ENCODE measurements around the gene AP5Z1.

The AP5Z1 gene

GRCh38 chr7:4759211-4759610 lies 16.2 kb upstream of the AP5Z1 start:
- no peak for TF ChIP-seq CTCF (IDR thresholded peaks at IDR 0.05; ENCODE audit: low read depth, low read length)

DNA sequence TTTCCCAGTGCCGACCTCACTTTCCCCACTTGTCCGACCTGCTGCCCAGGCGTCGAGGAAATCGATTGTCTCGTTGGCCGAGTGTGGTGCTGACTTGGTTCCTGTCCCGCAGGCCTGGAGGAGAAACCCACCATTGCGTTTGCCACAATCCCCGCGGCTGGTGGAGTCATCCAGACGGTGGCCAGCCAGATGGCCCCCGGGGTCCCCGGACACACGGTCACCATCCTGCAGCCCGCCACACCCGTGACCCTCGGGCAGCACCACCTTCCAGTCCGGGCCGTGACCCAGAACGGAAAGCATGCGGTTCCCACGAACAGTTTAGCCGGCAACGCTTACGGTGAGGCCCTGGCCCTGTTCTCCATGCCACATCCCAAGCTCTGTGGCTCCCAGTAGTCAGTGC lies 14.5 kb upstream of the AP5Z1 start:
- TF ChIP-seq CTCF (IDR thresholded peaks at IDR 0.05; ENCODE audit: low read depth, low read length), result no peak
- no peak for DNase-seq (ENCODE audit: low read depth in 2 of 2)
- H3K4me3 ChIP-seq (replicated peaks in 1 of 2; ENCODE audit: low read depth in 2 of 2, low read length in 2 of 2), result no peak overlapping the region

More at GRCh38 chr7:4759211-4759610, 16.2 kb upstream of the AP5Z1 start:
- no peak overlapping the region for H3K4me3 ChIP-seq (replicated peaks in 1 of 2; ENCODE audit: low read depth in 2 of 2, low read length in 2 of 2)
- no peak for DNase-seq (ENCODE audit: low read depth in 2 of 2)

GRCh38 chr7:4762121-4763055 lies 13.0 kb upstream of the AP5Z1 start:
- TF ChIP-seq CTCF (IDR thresholded peaks at IDR 0.05; ENCODE audit: low read depth, low read length), result no peak
- no peak overlapping the region for H3K4me3 ChIP-seq (replicated peaks in 1 of 2; ENCODE audit: low read depth in 2 of 2, low read length in 2 of 2)
- DNase-seq (ENCODE audit: low read depth in 2 of 2), result no peak

DNA sequence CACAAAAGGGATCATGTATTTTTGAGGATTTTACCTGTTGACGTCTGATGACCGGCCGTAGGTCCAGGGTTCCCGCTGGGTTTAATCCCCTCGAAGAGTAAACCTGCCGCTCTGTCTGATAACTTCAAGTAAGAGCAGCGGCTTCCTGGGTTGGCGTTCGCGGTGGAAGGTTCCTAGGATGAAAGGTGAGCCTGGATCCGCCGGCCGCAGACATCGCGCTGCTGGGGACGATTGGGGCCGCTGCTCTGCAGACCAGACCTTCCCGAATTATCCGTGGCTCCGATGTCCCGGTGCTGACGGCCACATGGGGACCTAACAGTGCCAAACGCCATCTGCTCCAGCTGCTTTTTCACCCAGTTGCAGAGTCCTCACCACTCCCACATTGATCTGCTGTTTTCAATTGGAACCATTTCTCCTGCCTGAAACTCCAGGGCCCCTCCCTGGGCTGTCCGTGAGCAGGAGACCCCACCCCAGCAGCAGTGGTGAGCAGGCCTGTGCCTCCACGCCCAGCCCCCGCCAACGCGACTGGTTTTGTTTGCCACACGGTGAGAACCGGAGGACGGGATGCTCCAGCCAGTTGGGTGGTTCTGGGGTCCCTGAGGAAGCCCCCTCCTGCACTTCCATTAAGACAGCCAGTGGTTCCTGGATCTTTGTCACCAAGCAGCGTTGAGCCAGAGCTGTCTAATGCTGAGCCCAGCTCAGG lies 12.2 kb upstream of the AP5Z1 start:
- no peak for TF ChIP-seq CTCF (IDR thresholded peaks at IDR 0.05; ENCODE audit: low read depth, low read length)
- no peak for DNase-seq (ENCODE audit: low read depth in 2 of 2)
- no peak overlapping the region for H3K4me3 ChIP-seq (replicated peaks in 1 of 2; ENCODE audit: low read depth in 2 of 2, low read length in 2 of 2)

DNA sequence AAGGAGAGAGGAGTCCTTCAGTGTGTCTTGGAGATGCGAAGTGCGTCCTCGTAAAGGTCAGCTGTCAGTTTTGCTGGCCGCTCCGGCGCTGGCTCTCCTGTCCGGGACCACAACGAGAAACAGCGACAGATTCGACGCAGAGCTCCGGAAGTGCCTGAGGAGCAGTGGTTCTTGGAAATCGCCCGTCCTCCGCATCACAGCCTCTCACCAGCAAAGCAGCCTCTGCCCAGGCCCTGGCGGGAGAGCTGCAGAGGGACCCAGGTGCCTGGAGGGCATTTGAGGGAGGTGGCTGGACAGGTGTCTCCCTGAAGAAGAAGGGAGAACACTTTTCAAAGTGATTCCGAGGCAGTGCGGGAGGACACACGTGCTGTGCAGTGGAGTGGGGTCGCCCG lies 11.6 kb upstream of the AP5Z1 start:
- H3K4me3 ChIP-seq (replicated peaks in 1 of 2; ENCODE audit: low read depth in 2 of 2, low read length in 2 of 2), result no peak overlapping the region
- no peak for TF ChIP-seq CTCF (IDR thresholded peaks at IDR 0.05; ENCODE audit: low read depth, low read length)
- DNase-seq (ENCODE audit: low read depth in 2 of 2), result no peak

DNA sequence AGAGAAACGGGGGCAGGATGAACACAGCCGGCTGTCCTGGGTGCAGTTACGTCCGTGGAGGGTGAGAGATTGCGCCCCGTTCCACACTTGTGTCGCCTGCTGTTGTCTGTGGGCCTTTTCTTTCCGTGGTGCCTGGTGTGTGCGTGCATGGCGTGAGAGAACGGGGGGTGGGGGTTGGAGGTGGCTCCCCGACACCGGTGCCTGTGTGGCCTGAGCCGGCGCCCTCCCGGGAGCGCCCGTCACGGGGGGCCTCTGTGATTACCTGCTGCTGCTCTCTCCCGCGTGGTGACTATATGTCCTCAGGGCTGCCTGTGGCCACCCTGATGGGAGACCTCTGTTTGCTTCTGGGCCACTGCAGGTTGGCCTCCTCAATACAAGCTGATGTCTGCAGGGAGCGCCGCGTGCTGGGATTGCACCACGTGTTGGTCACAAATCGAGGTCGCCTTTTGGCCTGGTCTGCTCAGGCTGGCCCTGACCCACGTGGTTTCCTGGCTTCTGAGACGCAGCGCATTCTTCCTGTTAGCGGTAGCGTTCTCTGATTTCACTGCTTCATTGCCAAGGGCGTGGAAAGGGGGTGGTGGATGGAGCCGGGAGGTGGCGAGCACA lies 10.9 kb upstream of the AP5Z1 start:
- TF ChIP-seq CTCF (IDR thresholded peaks at IDR 0.05; ENCODE audit: low read depth, low read length), result no peak
- DNase-seq (ENCODE audit: low read depth in 2 of 2), result no peak
- no peak overlapping the region for H3K4me3 ChIP-seq (replicated peaks in 1 of 2; ENCODE audit: low read depth in 2 of 2, low read length in 2 of 2)

All from cardiac fibroblast (primary cell).